Epithelial cell of esophagus (primary cell): ENCODE data around the gene MKX.
A peak's percentile ranks its signal among the peaks of the same experiment; 100 is the strongest.

Experiments used
- DNase-seq: peaks from one replicate; pipeline ENCODE4 v3.0.0; 2010; ENCODE audit warnings: low read depth
- H3K4me3 ChIP-seq: 2 replicates; pipeline ENCODE4 v1.5.1; 2011; ENCODE audit warnings: mild to moderate bottlenecking, low read length, control low read depth
- CTCF ChIP-seq: IDR thresholded peaks from 2 replicates; pipeline ENCODE4 v1.5.1; 2011; ENCODE audit warnings: low read depth, mild to moderate bottlenecking, low read length, control low read depth, inconsistent platforms; ENCODE audit not compliant: insufficient read depth; ENCODE audit errors: missing control alignments

The MKX gene

GRCh38 chr10:27747096-27747451 lies 1.5 kb upstream of the MKX start:
- H3K4me3 ChIP-seq, result no peak overlapping the region
- no peak for TF ChIP-seq CTCF
- DNase-seq, result no peak

DNA sequence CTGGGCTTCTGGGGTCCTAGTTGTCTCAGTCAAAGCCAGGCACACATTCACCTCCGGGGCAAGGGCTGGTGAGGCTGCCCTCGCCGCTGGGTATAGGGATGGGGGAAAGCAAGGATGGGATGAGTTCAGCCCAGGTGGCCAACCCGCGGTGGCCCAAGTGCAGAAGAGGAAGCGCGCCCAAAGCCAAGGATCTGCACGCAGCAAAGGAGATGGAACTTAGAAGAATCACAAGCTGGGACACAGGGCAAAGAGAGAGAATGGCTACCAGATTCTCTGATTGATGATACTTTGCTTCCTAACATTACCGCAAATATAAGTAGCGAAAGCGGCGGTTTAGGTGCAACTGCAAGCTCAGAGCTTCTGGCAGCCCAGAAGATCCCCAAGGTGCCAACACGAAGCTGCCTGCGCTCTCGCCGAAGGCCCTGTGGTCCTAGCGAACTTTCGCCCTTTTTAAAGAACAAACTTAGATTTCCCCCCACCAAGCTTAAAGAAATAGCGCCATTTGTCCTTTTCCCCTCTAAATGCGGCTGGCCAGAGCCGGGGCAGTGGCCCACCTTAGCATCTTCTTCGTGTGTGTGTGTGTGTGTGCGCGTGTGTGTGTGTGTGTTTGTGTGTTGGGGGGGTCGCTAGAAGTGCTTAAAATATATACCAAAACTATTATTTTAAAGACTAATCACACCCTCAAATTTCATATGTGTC lies 927 bp upstream of the MKX start:
- TF ChIP-seq CTCF, result no peak
- peak; percentile 1 for DNase-seq
- H3K4me3 ChIP-seq, result no peak overlapping the region

DNA sequence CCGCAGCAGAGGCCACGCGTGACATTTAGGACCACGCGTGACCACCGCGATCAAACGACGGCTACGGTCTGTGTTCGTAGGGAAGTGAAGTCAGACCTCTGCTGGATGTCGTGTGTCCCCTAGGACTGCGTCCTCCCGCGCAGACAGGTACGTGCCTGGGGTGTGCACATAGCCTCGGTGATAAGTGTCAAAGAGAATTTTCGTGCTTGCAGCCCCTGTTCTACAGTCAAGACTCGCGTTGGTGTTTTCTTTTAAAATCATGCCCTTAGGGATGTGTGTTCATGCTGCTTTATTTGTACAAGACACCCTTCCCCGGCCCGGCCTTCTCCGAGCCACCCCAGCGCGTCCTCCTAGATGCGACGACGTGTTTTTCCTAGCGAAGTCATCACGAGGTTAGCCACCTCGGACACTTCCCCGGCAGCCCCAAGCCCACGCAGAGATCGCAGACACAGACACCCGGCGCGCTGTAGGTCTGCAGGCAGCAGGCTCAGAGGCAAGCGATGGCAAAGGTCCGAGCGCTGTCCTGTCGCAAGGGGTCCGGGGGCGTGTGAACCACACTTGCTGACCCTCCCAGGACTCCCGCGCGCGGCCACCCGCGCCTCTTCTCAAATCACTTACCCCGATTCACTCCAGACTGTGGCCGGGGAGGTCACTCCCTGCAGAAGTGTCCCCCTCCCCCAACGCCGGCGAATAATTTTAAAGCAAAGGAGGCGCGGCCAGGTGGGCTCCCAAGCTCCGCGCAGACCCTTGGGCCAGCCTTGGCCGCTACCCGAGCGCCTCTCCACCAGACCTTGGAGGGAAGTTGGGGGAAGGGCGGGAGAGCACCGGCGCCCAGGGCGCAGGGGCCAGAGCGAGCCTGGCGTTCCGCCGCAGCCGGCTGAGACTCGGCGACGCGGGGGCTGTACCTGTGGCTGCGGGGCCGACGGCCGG lies 552 bp downstream of the MKX start:
- peak; percentile 4 for DNase-seq
- no peak for TF ChIP-seq CTCF
- no peak overlapping the region for H3K4me3 ChIP-seq

GRCh38 chr10:27743877-27744801 lies 1.5 kb downstream of the MKX start:
- TF ChIP-seq CTCF, result no peak
- DNase-seq, result peak; percentile 27

GRCh38 chr10:27743012-27743876 lies 2.4 kb downstream of the MKX start:
- H3K4me3 ChIP-seq, result peak overlapping the region; percentile 49
- TF ChIP-seq CTCF, result no peak
- peak; percentile 24 for DNase-seq

More at GRCh38 chr10:27743877-27744801, 1.5 kb downstream of the MKX start:
- peak overlapping the region; percentile 49 for H3K4me3 ChIP-seq
